GM19023 (cell line): Measurements from ENCODE around the gene ZNF385B.

ENCODE experiments used
- ATAC-seq: cut with Tn5 transposase; IDR thresholded peaks from one replicate; pipeline ENCODE4 v1.9.1; 2021; ENCODE audit warnings: mild to moderate bottlenecking, moderate library complexity; ENCODE audit not compliant: unreplicated experiment

ZNF385B gene

GRCh38 chr2:179751163-179751809, 110.1 kb downstream of the ZNF385B start:
- no peak for ATAC-seq

- ATAC-seq = no peak
Observed at GRCh38 chr2:179749210-179749609, 112.2 kb downstream of the ZNF385B start.

- ATAC-seq = no peak
Observed at GRCh38 chr2:179746981-179747380, 114.4 kb downstream of the ZNF385B start.

DNA sequence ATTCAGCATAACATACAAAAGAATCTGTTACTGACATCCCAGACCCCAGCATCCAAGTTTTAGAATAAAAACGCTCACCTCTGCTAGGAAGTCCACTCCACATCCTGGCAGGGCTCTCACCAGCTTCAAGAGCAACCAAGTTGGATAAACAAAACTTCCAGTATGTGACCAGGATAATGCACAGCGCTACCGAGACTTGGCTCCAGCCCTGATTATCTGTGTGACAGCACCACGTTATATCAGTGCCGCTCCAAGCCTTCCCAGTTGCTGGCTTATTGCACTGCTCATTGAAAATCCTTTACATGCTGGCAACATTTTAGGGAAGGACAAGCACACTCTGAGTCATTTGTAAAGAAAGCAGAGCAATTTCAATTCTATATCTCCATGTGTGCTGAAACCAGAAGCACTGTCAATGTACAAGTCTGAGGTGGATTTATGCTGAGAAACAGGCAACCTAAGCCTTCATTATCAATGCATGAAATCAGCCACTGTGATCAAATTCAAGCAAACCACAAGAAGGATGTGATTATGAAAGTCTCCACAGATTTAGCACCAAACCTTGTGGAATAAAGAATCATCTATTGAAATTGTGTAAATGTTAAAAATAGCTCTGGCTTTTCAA, 115.7 kb downstream of the ZNF385B start:
- ATAC-seq = no peak

GRCh38 chr2:179744401-179744800, 117.0 kb downstream of the ZNF385B start:
- ATAC-seq = no peak

DNA sequence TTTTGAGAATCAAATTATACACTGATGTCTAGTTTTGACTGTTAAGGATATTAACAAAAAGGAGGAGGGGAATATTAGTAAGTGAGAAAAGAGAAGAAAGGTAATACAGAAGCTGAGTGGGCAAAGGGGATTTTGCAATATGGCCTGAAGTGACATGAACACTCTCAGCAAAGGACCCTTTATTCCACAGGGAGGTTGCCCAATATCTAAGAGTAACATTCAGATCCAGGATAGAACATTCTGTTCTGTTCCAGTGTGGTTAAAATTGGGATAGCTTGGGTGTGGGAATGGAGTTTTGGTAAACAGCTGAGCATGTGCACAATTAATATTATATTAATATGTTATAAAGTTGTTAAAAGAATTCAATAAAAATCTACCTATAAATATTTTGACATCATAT, 120.1 kb downstream of the ZNF385B start:
- no peak for ATAC-seq

- ATAC-seq = no peak
Observed at GRCh38 chr2:179729966-179730365, 131.4 kb downstream of the ZNF385B start.

DNA sequence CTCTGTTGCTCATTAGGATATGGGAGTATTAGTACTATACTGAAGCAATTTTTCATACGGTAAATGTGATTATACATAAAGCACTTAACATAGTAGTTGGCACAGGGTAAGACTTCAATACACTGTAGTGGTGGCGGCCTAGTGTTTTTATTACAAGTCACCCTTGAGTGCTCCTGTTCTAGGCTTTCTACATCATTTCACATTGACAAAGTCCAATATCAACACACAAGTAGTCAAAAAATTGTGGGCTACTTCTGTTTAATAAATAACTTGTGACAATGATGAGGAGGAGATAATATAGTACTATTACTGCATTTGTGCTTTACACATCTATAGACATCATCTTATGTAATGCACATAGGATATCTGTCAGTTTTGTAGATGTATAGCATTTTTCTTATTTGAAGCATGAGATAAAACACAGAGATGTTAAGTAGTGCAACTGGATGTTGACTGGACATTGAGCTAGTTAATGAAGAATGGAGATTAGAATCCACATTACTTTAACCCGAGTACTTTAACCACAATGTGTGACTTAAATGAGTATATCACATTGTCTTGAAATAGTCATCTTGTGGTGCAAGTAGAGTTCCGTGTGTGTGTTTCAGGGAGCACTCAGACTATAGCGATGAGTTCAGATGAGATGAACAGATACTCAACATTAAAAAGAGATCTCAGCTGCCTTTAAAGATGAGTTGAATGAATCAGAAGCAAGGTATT, 134.8 kb downstream of the ZNF385B start:
- no peak for ATAC-seq

- ATAC-seq = no peak
Observed at GRCh38 chr2:179724403-179724802, 137.0 kb downstream of the ZNF385B start.

GRCh38 chr2:179720173-179720772, 141.1 kb downstream of the ZNF385B start:
- ATAC-seq = no peak

GRCh38 chr2:179715871-179716270, 145.5 kb downstream of the ZNF385B start:
- ATAC-seq = no peak

DNA sequence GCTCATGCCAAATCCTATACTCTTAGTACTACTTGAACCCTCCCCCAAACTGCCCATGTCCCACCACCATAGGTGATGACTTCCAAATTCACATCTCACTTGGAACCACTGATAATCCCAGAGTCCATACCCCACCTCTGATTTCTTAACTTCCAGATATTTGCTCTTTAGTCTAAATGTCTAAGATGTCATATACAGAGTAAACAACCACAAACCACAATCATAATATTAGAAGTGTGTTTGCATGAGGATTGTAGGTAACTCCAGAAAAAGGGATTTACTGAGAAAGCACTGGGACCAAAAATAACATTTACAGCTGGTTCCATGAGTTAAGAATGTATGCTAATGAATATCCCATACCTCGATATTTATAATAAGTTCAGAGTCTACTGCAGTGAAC, 146.2 kb downstream of the ZNF385B start:
- no peak for ATAC-seq

DNA sequence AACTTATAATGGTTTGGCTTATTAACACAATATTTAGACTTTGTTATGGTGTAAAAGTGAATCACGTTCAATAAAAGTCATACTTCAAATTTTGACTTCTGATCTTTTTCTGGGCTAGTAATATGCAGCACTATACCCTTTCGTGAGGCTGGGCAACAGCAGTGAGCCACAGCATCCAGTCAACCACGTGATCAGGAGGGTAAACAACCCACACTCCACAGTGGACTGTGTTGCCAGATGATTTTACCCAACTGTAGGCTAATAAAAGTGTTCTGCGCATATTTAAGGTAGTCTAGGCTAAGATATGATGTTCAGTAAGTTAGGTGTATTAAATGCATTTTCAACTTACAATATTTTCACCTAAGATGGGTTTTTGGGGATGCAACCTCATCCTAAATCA, 148.6 kb downstream of the ZNF385B start:
- ATAC-seq = no peak

DNA sequence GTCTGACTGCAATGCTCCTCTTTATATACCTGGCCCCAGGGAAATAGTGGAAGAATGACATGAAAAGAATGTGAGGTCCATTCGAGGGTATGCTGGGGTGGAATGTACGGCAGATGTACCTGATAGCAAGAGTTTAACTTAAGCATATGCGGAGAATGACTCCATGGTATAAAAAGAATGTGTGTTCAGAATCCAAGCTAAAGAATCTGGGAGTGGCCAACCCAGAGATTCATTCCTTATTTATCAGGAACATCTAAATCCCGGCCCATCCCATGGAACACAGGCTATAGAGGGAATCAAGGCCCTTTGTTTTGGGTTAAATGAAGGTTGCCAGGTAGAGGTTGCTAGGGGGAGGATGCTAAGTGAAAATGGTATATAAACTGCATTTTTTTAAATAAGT, 150.0 kb downstream of the ZNF385B start:
- no peak for ATAC-seq

GRCh38 chr2:179703702-179704101, 157.7 kb downstream of the ZNF385B start:
- no peak for ATAC-seq

GRCh38 chr2:179702912-179703311, 158.5 kb downstream of the ZNF385B start:
- ATAC-seq = no peak

DNA sequence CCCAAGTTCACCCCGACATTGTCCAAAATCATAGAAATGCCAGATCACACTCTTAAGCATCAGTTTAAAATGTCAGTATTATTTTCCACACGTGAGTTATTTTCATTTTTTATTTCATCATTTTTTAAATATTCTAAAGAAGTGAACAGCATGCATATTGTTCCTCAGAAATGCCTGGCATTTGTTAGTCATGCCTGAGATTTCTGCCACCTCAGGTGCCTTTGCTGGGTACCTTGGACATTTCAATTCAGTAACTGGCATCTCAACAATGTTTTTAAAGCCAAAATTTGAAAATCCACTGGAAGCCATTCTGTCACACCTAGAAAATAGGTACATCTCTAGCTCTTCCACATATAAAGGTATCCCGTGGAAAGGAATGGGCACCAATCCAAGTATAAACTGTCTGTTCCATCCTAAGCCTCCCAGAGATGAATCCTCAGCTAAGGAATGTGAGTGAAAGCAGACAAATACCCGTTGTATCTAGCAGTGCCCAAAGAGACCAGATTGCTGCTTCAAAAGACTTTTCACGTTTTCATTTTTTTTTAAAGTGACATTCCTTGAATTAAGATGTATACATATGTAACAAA, 159.8 kb downstream of the ZNF385B start:
- ATAC-seq = no peak

- ATAC-seq = no peak
Observed at GRCh38 chr2:179695486-179695885, 165.9 kb downstream of the ZNF385B start.

DNA sequence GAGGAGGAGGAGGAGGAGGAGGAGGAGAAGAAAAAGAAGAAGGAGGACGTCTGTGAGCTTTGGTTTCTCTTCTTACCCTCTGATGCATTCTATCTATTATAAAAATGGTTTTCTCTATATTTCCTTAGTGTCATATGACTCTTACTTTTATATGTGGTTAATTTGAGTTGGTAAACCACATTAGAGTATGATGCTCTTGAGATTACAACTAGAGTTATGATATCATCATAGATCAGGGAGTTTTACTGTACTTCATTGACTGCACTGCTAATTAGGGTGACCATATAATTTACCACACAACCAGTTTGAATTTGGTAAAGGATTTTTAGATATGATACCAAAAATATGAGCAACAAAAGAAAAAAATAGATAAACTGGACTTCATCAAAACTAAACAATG, 166.4 kb downstream of the ZNF385B start:
- ATAC-seq = no peak

DNA sequence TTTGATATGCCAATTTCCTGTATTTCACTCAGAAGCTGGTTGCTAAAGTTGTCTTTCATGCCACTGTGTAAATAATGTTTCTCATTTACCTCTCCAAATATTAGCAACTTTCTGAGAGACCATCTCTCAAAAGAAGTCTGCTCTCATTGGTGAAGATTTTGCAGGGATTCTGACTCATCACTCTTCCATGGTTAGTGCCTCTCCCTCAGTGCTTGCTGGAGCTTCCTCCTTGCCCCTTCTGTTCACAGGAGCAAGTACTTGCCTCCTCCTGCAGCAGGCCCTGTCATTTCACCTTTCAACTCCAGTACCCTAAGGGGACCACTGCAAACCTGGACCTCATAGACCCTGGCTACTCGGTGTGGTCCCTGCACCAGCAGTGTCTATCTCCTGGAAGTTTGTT, 168.8 kb downstream of the ZNF385B start:
- ATAC-seq = no peak

DNA sequence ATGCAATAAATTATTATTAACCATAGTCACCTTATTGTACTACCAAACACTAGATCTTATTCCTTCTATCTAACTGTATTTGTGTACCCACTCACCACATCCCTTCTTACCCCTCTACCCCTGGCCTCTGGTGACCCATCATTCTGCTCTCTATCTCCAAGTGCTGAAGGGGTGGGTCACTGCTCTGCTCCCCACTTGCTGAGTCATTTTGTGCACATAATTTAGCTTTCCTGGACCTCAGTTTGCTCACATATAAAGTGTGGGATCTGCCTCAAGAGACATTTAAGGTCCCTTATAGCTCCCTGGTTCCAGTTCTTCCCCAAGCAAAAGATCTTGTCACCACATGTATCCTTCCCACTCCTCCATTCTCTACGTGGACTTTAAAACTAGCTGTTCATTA, 169.4 kb downstream of the ZNF385B start:
- no peak for ATAC-seq
